Loucy (cell line): ENCODE data around the gene IFNW1.
"Not testable (repeated sequence)": the region's sequence is repeated elsewhere in the genome, so short reads cannot be mapped to it uniquely, and the experiment has no call there.

Experiments
- H2AFZ ChIP-seq: fragments of 200-600 bp; sonication (generic); 2 replicates; pipeline ENCODE4 v1.6.0; 2016; ENCODE audit warnings: antibody characterized with exemption, mild to moderate bottlenecking, low read length, moderate library complexity
- H3F3A ChIP-seq: fragments of 200-600 bp; 2 replicates; pipeline ENCODE4 v1.6.0; 2016; ENCODE audit warnings: antibody characterized with exemption, low read depth, mild to moderate bottlenecking
- H3K27me3 ChIP-seq: fragments of 200-600 bp; sonication (generic); 2 replicates; pipeline ENCODE4 v1.6.1; 2014; ENCODE audit warnings: low read length, mild to moderate bottlenecking; ENCODE audit not compliant: insufficient read depth, poor library complexity, severe bottlenecking
- H3K36me3 ChIP-seq: fragments of 200-600 bp; sonication (generic); 2 replicates; pipeline ENCODE4 v1.6.1; 2016; ENCODE audit warnings: low read length; ENCODE audit not compliant: insufficient read depth
- H3K4me1 ChIP-seq: fragments of 200-600 bp; sonication (generic); 2 replicates; pipeline ENCODE4 v1.5.1; 2014; ENCODE audit warnings: low read length, mild to moderate bottlenecking; ENCODE audit not compliant: insufficient read depth, poor library complexity, severe bottlenecking
- H3K4me2 ChIP-seq: fragments of 200-600 bp; sonication (generic); 2 replicates; pipeline ENCODE4 v1.6.0; 2014; ENCODE audit warnings: antibody characterized with exemption, low read length, low read depth, mild to moderate bottlenecking; ENCODE audit not compliant: poor library complexity, severe bottlenecking
- H3K4me3 ChIP-seq: fragments of 200-600 bp; sonication (generic); 2 replicates; pipeline ENCODE4 v1.5.1; 2014; ENCODE audit warnings: low read length, mild to moderate bottlenecking, mixed read lengths; ENCODE audit not compliant: poor library complexity, severe bottlenecking
- H3K79me2 ChIP-seq: fragments of 200-600 bp; sonication (generic); 2 replicates; pipeline ENCODE4 v1.6.1; 2014; ENCODE audit warnings: low read length; ENCODE audit not compliant: insufficient read depth
- H3K9ac ChIP-seq: fragments of 200-600 bp; sonication (generic); 2 replicates; pipeline ENCODE4 v1.6.0; 2014; ENCODE audit warnings: mild to moderate bottlenecking, low read depth, low read length, moderate library complexity; ENCODE audit not compliant: poor library complexity, severe bottlenecking
- H3K9me2 ChIP-seq: fragments of 200-600 bp; sonication (generic); replicated peaks from 2 replicates; pipeline ENCODE4 v1.6.1; 2016; ENCODE audit warnings: low read depth, low read length, mixed read lengths
- H3K9me3 ChIP-seq: fragments of 200-600 bp; sonication (generic); 2 replicates; pipeline ENCODE4 v1.6.1; 2014; ENCODE audit warnings: mild to moderate bottlenecking, antibody characterized with exemption, low read length, low read depth; ENCODE audit not compliant: insufficient read depth
- H4K20me1 ChIP-seq: fragments of 200-600 bp; sonication (generic); 2 replicates; pipeline ENCODE4 v1.6.0; 2014; ENCODE audit warnings: antibody characterized with exemption, low read length, mild to moderate bottlenecking; ENCODE audit not compliant: insufficient read depth, poor library complexity, severe bottlenecking
- EZH2phosphoT487 ChIP-seq: fragments of 200-600 bp; IDR thresholded peaks from 2 replicates; pipeline ENCODE4 v1.6.1; 2018; ENCODE audit warnings: antibody characterized with exemption, mild to moderate bottlenecking, moderate library complexity, borderline replicate concordance
- TF ChIP-seq, protein P1 (sequence below): fragments of 200-600 bp; sonication (generic); conservative IDR thresholded peaks from 2 replicates; pipeline ENCODE4 v1.5.1; 2014; ENCODE audit warnings: mild to moderate bottlenecking, antibody characterized with exemption, low read length

The IFNW1 gene

DNA sequence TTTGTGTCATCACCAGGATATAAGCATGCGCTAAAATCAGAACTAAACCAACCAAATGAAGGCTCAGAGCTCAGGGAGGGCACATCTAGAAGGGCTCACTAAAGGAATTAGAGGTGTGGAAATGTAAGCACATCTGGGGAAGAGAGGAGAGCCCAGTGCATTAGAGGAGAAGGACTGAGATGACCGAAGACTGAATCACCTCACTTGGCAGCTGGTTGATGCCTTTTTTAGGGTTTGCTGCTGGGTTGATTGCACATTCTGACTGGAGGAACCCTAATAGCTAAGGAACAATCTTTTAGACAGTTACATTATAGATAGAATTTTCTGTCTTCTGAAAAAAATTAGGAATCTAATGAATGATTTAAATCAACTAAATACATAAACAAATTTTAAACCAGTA is 33.0 kb upstream of the IFNW1 start:
- no peak for TF ChIP-seq EZH2phosphoT487
- TF ChIP-seq, protein P1, sequence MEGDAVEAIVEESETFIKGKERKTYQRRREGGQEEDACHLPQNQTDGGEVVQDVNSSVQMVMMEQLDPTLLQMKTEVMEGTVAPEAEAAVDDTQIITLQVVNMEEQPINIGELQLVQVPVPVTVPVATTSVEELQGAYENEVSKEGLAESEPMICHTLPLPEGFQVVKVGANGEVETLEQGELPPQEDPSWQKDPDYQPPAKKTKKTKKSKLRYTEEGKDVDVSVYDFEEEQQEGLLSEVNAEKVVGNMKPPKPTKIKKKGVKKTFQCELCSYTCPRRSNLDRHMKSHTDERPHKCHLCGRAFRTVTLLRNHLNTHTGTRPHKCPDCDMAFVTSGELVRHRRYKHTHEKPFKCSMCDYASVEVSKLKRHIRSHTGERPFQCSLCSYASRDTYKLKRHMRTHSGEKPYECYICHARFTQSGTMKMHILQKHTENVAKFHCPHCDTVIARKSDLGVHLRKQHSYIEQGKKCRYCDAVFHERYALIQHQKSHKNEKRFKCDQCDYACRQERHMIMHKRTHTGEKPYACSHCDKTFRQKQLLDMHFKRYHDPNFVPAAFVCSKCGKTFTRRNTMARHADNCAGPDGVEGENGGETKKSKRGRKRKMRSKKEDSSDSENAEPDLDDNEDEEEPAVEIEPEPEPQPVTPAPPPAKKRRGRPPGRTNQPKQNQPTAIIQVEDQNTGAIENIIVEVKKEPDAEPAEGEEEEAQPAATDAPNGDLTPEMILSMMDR, result no peak
- H3K4me2 ChIP-seq, result no peak overlapping the region

DNA sequence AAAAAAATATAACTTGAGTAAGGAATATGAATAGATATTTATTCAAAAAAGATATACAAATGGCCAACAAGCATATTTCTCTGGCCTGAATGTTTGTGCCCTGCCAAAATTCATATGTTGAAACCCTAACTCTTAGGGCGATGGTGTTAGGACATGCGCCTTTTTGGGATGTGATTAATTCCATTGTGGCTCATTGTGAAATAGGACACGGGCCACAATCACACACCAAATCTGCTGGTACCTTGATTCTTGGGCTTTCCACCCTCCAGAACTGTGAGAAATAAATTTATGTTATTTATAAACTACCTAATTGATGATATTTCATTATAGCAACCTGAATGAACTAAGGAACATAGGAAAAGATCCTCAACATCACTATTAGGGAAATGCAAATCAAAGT is 30.5 kb upstream of the IFNW1 start:
- Histone ChIP-seq H4K20me1 (no peaks in the 10 kb centered on the region), H3K79me2 (no peaks in the 10 kb centered on the region), H3K4me1 (peaks cover 6% of the 10 kb centered on the region), H3K4me2 (no peak overlapping the region), H3K9me2 (no peaks in the 10 kb centered on the region), H3F3A (no peaks in the 10 kb centered on the region), H3K4me3 (no peak overlapping the region), H2AFZ (no peak overlapping the region), H3K9me3 (no peaks in the 10 kb centered on the region), H3K27me3 (no peaks in the 10 kb centered on the region), H3K9ac (no peak overlapping the region), H3K36me3 (no peaks in the 10 kb centered on the region)
- no peak for TF ChIP-seq EZH2phosphoT487
- TF ChIP-seq, protein P1, result no peak

More for the DNA sequence above, 33.0 kb upstream of the IFNW1 start:
- Histone ChIP-seq H3K27me3 (no peaks in the 10 kb centered on the region), H3K9ac (no peak overlapping the region), H3K79me2 (no peaks in the 10 kb centered on the region), H2AFZ (no peak overlapping the region), H3K36me3 (no peaks in the 10 kb centered on the region), H3K4me3 (no peak overlapping the region), H3K9me3 (no peaks in the 10 kb centered on the region), H4K20me1 (no peaks in the 10 kb centered on the region), H3K9me2 (no peaks in the 10 kb centered on the region), H3F3A (no peaks in the 10 kb centered on the region), H3K4me1 (peaks cover 6% of the 10 kb centered on the region)

DNA sequence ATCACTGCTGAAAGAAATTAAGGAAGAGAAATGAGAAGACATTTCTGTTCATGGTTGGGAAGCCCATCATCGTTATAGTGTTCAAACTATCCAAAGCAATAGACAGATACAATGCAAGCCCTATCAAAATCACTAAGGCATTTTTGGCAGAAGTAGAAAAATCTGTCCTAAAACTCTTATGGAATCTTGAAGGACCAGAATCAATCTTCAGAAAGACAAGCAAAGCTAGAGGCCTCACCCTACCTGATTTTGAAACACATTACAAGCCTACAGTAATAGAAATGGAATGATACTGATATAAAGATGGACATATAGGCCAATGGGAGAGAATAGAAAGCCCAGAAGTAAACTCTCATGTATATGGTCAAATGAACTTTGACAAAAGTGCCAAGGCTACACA is 29.7 kb upstream of the IFNW1 start:
- no peaks in the 10 kb centered on the region for H3K9me2 ChIP-seq
- peaks cover 6% of the 10 kb centered on the region for H3K4me1 ChIP-seq
- H2AFZ ChIP-seq, result no peak overlapping the region
- no peak for TF ChIP-seq EZH2phosphoT487
- TF ChIP-seq, protein P1, result no peak
- H3K4me3 ChIP-seq, result no peak overlapping the region
- H3K4me2 ChIP-seq, result no peak overlapping the region
- H3K79me2 ChIP-seq, result no peaks in the 10 kb centered on the region
- no peaks in the 10 kb centered on the region for H3K27me3 ChIP-seq
- no peaks in the 10 kb centered on the region for H4K20me1 ChIP-seq
- no peaks in the 10 kb centered on the region for H3F3A ChIP-seq
- H3K9me3 ChIP-seq, result no peaks in the 10 kb centered on the region
- H3K36me3 ChIP-seq, result no peaks in the 10 kb centered on the region
- H3K9ac ChIP-seq, result no peak overlapping the region

DNA sequence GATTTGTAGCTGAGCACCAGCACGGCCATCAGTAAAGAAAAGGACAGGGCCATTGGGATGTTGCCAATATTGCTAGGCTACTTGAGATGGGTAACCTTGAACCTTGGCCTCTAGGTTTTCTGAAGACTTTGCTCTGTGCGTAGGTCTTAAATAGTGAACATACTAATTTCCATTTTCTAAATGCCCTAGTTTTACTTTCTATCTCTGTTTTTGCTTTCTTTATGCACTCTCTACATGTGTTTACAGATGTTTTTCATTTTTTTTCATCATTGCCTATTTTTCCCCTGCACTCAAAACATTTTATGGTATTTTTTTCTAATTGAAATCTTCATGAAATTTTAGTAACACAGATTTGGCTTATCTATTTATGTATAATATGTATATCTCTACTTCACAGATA is 24.9 kb upstream of the IFNW1 start, which contains the start of gene IFNA21:
TSS of gene IFNA21 (minus strand) at position 101 of the 400 bp plus-strand sequence. CDS start at position 53, 48 bp downstream.
- not testable (repeated sequence) for H3K36me3 ChIP-seq, H4K20me1 ChIP-seq, H3K27me3 ChIP-seq, H3F3A ChIP-seq, H3K4me1 ChIP-seq, H3K4me2 ChIP-seq, H3K4me3 ChIP-seq, H3K9me2 ChIP-seq, H3K9ac ChIP-seq, H3K79me2 ChIP-seq, H2AFZ ChIP-seq, H3K9me3 ChIP-seq
